ENCODE results near the gene HDAC4.
A peak's percentile ranks its signal among the peaks of the same experiment; 100 is the strongest.

HDAC4 gene

DNA sequence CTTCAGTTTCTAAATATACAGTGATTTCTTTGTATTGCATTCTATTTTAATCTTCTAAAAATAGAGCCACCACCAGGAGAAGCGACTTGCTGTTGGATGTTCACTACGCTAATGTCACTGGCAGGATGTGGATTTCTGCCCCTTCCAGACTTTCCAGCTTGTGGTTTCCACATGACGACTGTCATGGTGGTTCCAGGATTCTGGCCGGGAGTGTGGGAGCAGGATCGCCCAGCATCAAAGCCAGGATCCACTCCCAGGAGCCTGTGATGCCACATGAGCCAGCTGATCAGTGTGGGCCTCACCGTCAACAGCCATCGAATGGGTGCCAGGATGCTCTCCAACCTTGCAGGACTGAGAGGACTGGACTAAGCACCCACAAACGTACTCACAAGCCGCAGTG lies 148.8 kb downstream of the HDAC4 start:
- TF ChIP-seq POLR2AphosphoS5 (IDR thresholded peaks at IDR 0.05; ENCODE audit: low read depth) (no peak), SPI1 (IDR thresholded peaks at IDR 0.05; ENCODE audit: borderline replicate concordance, low read depth) (no peak), GABPA (IDR thresholded peaks at IDR 0.05; ENCODE audit: low read depth) (no peak)
- TF ChIP-seq, protein P1, sequence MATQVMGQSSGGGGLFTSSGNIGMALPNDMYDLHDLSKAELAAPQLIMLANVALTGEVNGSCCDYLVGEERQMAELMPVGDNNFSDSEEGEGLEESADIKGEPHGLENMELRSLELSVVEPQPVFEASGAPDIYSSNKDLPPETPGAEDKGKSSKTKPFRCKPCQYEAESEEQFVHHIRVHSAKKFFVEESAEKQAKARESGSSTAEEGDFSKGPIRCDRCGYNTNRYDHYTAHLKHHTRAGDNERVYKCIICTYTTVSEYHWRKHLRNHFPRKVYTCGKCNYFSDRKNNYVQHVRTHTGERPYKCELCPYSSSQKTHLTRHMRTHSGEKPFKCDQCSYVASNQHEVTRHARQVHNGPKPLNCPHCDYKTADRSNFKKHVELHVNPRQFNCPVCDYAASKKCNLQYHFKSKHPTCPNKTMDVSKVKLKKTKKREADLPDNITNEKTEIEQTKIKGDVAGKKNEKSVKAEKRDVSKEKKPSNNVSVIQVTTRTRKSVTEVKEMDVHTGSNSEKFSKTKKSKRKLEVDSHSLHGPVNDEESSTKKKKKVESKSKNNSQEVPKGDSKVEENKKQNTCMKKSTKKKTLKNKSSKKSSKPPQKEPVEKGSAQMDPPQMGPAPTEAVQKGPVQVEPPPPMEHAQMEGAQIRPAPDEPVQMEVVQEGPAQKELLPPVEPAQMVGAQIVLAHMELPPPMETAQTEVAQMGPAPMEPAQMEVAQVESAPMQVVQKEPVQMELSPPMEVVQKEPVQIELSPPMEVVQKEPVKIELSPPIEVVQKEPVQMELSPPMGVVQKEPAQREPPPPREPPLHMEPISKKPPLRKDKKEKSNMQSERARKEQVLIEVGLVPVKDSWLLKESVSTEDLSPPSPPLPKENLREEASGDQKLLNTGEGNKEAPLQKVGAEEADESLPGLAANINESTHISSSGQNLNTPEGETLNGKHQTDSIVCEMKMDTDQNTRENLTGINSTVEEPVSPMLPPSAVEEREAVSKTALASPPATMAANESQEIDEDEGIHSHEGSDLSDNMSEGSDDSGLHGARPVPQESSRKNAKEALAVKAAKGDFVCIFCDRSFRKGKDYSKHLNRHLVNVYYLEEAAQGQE (IDR thresholded peaks at IDR 0.05; ENCODE audit: insufficient replicate concordance, low read depth), result no peak
- TF ChIP-seq, protein P2, sequence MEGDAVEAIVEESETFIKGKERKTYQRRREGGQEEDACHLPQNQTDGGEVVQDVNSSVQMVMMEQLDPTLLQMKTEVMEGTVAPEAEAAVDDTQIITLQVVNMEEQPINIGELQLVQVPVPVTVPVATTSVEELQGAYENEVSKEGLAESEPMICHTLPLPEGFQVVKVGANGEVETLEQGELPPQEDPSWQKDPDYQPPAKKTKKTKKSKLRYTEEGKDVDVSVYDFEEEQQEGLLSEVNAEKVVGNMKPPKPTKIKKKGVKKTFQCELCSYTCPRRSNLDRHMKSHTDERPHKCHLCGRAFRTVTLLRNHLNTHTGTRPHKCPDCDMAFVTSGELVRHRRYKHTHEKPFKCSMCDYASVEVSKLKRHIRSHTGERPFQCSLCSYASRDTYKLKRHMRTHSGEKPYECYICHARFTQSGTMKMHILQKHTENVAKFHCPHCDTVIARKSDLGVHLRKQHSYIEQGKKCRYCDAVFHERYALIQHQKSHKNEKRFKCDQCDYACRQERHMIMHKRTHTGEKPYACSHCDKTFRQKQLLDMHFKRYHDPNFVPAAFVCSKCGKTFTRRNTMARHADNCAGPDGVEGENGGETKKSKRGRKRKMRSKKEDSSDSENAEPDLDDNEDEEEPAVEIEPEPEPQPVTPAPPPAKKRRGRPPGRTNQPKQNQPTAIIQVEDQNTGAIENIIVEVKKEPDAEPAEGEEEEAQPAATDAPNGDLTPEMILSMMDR (IDR thresholded peaks at IDR 0.05; ENCODE audit: insufficient read depth, low read length), result no peak
- Histone ChIP-seq H3K27ac (replicated peaks) (peak overlapping the region; percentile 73), H3K4me3 (replicated peaks; ENCODE audit: insufficient read depth, low read length) (no peak overlapping the region), H3K27me3 (ENCODE audit: insufficient read depth, poor library complexity, severe bottlenecking) (no peaks in the 10 kb centered on the region)
- no peak for DNase-seq (ENCODE audit: low read depth in 1 of 2, low spot score in 1 of 2)

DNA sequence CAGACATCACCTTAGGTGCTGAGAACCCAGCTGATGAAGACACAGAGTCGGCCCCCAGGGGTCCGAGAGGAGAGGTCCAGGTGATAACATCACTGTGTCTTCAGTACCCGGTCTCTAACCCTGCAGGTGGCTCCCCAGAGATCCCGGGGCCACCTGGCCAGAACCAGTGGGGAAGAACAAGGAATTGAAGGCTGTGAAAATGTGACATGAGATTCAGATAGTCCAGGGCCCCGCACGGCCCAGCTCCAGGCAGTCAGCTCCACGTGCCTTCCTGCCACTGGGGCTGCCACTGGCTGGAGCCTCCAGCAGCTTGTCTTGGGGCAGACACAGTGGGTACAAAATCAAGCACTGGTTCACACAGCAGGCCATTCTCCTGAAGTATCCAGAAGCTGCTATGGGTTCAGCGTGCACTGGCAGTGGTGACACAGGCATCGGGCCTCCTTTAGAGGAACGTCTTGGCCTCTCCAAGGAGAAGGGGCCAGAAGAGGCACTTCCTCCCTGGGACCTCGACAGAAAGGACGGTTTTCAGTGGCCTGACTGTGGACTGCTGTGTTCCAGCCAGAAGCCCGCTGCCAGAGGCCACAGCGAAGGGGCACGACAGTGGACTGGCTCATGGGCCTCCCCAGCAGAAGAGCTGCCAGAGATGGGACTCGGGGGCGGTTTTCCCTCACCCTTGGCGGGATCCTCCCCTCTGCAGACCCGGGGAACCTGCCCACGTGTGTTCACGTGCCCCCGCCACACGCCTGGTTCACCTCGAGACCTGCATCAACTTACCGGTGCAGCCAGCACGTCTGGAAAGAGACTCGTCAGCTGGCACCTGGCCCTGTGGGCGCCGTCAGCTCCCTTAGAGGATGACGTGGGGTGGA lies 150.4 kb downstream of the HDAC4 start:
- no peak for DNase-seq (ENCODE audit: low read depth in 1 of 2, low spot score in 1 of 2)
- H3K27ac ChIP-seq (replicated peaks), result peak overlapping the region; percentile 35
- TF ChIP-seq GABPA (IDR thresholded peaks at IDR 0.05; ENCODE audit: low read depth) (no peak), SPI1 (IDR thresholded peaks at IDR 0.05; ENCODE audit: borderline replicate concordance, low read depth) (peak; percentile 50; the same call in 1 of the 2 replicates), POLR2AphosphoS5 (IDR thresholded peaks at IDR 0.05; ENCODE audit: low read depth) (no peak)
- TF ChIP-seq, protein P1 (IDR thresholded peaks at IDR 0.05; ENCODE audit: insufficient replicate concordance, low read depth), result no peak
- TF ChIP-seq, protein P2 (IDR thresholded peaks at IDR 0.05; ENCODE audit: insufficient read depth, low read length), result no peak
- no peak overlapping the region for H3K4me3 ChIP-seq (replicated peaks; ENCODE audit: insufficient read depth, low read length)
- no peaks in the 10 kb centered on the region for H3K27me3 ChIP-seq (ENCODE audit: insufficient read depth, poor library complexity, severe bottlenecking)

DNA sequence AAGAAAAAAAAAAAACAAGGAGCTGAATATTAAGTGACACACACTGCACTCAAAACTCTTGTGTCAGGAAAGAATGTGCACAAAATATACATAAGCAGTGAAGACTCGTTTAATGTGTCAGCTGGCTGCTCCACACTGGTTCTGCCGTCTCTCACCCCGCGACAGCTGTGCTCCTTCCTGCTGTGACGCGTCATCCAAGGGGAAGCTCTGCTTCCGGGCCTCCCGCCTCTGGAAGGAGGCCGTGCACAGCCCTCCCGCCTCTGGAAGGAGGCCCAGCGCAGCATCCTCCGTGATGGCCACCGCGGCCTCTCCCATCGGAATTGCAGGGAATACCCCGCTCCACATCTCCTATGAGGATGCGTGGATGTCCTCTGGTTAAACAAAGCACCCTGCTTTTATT lies 151.0 kb downstream of the HDAC4 start:
- no peak overlapping the region for H3K4me3 ChIP-seq (replicated peaks; ENCODE audit: insufficient read depth, low read length)
- H3K27ac ChIP-seq (replicated peaks), result no peak overlapping the region; the same call in 1 of the 2 replicates
- TF ChIP-seq, protein P1 (IDR thresholded peaks at IDR 0.05; ENCODE audit: insufficient replicate concordance, low read depth), result no peak
- no peak for TF ChIP-seq POLR2AphosphoS5 (IDR thresholded peaks at IDR 0.05; ENCODE audit: low read depth)
- TF ChIP-seq, protein P2 (IDR thresholded peaks at IDR 0.05; ENCODE audit: insufficient read depth, low read length), result no peak
- TF ChIP-seq GABPA (IDR thresholded peaks at IDR 0.05; ENCODE audit: low read depth), result no peak
- no peak for TF ChIP-seq SPI1 (IDR thresholded peaks at IDR 0.05; ENCODE audit: borderline replicate concordance, low read depth)
- no peak for DNase-seq (ENCODE audit: low read depth in 1 of 2, low spot score in 1 of 2)
- no peaks in the 10 kb centered on the region for H3K27me3 ChIP-seq (ENCODE audit: insufficient read depth, poor library complexity, severe bottlenecking)

Measured in HL-60 (cell line).